ENCODE results near the gene SLC2A9. TPM values are rescaled to one million over a fixed set of nuclear protein-coding genes. Genes with fewer than 3 reads are reported as not detected.

The SLC2A9 gene
- total and polyA plus RNA-seq, 2 of the 8 experiments (the other 6 are each of a cell fraction or from before 2014, with no cell fraction given): 0.20 to 0.26 TPM

DNA sequence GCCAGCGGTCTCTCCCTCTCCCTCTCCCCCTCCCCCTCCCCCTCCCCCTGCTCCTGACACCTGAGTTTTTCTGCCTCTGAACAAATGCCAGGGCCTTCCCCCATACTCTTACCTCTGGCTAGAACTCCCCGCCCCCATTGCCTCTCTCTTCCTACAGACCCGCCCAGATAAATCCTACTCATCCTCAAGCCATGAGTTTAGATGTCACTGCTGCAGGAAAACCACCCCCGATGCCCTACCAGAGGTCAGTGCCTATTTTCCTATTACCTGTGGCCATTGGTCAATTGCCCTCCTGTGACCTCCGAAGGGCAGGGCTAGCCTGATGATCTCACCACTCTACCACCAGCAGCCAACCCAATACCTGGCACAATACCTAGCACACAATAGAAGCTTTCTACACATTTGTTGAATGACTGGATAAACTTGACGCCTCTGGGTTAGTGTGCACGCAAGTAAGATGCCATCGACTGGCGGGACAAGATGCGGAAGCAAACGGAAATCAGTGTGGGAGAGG lies 43.7 kb downstream of the SLC2A9 start:
- H3K14ac ChIP-seq (ENCODE audit: insufficient read length): no peak overlapping the region
- no peak overlapping the region for H2BK20ac ChIP-seq (ENCODE audit: low read length)
- H2BK5ac ChIP-seq (ENCODE audit: low read depth, low read length): no peak overlapping the region
- no peaks in the 10 kb centered on the region for H3K79me1 ChIP-seq (ENCODE audit: low read depth, low read length)
- POLR2A ChIA-PET (ENCODE audit: partially characterized antibody): no interaction called here
- no peak overlapping the region for H2BK120ac ChIP-seq (replicated peaks; ENCODE audit: low read depth, low read length)
- no peak overlapping the region for H3K9ac ChIP-seq (replicated peaks in 1 of 4; ENCODE audit: extremely low read depth in 1 of 4, low read depth in 3 of 4, low read length in 3 of 4)
- H4K5ac ChIP-seq (ENCODE audit: insufficient read length, low read depth, low read length): no peak overlapping the region
- H3K27me3 ChIP-seq (replicated peaks in 1 of 4; ENCODE audit: control insufficient read depth in 3 of 4, extremely low read depth in 1 of 4, insufficient read depth in 3 of 4, low read length in 3 of 4): peaks cover 3 to 10% (median 7%) of the 10 kb centered on the region in 4 experiments; a peak in 5 of 7 replicates
- H2AK5ac ChIP-seq (ENCODE audit: low read depth, low read length): no peak overlapping the region
- H2BK12ac ChIP-seq (ENCODE audit: low read depth, low read length): no peak overlapping the region
- no peak overlapping the region for H2AFZ ChIP-seq (ENCODE audit: low read length)
- peaks cover 5% of the 10 kb centered on the region; the same call in 1 of the 2 replicates for H3K23me2 ChIP-seq (ENCODE audit: low read depth, low read length)
- H3K18ac ChIP-seq (ENCODE audit: extremely low read depth, low read length): peak overlapping the region; percentile 24; the same call in 1 of the 2 replicates
- no peak overlapping the region for H3K56ac ChIP-seq (replicated peaks; ENCODE audit: insufficient read length, low read depth, low read length)
- CTCF ChIA-PET (ENCODE audit: partially characterized antibody): no interaction called here
- no peak overlapping the region for H3K23ac ChIP-seq (ENCODE audit: insufficient read length)
- no peaks in the 10 kb centered on the region for H3K36me3 ChIP-seq (ENCODE audit: control insufficient read depth in 2 of 4, insufficient read depth in 4 of 4, low read length in 3 of 4)
- no peak overlapping the region for H2BK15ac ChIP-seq (ENCODE audit: low read length)
- H3K4me3 ChIP-seq (ENCODE audit: extremely low read depth in 1 of 4, insufficient read depth in 2 of 4, low read depth in 3 of 4, low read length in 4 of 4): no peak overlapping the region
- 91% methylated on average over 10 of the region's 11 CpGs; no CpG with 5 or more reads in 1 of the 2 experiments for WGBS, 2 experiments (ENCODE audit: extremely low coverage in 1 of 2, insufficient coverage in 1 of 2, insufficient read length in 1 of 2, insufficient replicate concordance in 2 of 2, low coverage in 1 of 2, low lambda C conversion rate in 2 of 2, missing lambda C conversion rate in 1 of 2)
- H3K4me2 ChIP-seq (ENCODE audit: insufficient read depth in 1 of 2, low read depth in 2 of 2, low read length in 2 of 2): no peak overlapping the region
- FAIRE-seq (no peak), DNase-seq (ENCODE audit: low read depth in 1 of 2, low spot score in 2 of 2) (no peak)
- peaks cover 3 to 13% (median 10%) of the 10 kb centered on the region in 4 experiments for H3K4me1 ChIP-seq (replicated peaks in 1 of 4; ENCODE audit: control insufficient read depth in 3 of 4, insufficient read depth in 4 of 4, low read length in 3 of 4)
- no peak overlapping the region for H4K91ac ChIP-seq (replicated peaks; ENCODE audit: insufficient read length, low read length)
- H3K27ac ChIP-seq (ENCODE audit: low read depth, low read length): no peak overlapping the region
- H3K4ac ChIP-seq (replicated peaks; ENCODE audit: insufficient read length, low read depth, low read length): no peak overlapping the region
- peaks cover 2 to 4% of the 10 kb centered on the region in 2 experiments for H4K20me1 ChIP-seq (replicated peaks in 1 of 2; ENCODE audit: control insufficient read depth in 1 of 2, insufficient read depth in 2 of 2, low read length in 2 of 2)
- no peak overlapping the region; the same call in 1 of the 2 replicates for H4K8ac ChIP-seq (ENCODE audit: extremely low read depth, insufficient read depth, low read length)
- no peaks in the 10 kb centered on the region for H3K79me2 ChIP-seq (ENCODE audit: control insufficient read depth in 1 of 2, insufficient read depth in 2 of 2, low read length in 2 of 2)
- H3K9me3 ChIP-seq (ENCODE audit: insufficient read depth in 2 of 2, low read depth in 1 of 2, low read length in 1 of 2): no peaks in the 10 kb centered on the region
- TF ChIP-seq, protein P1, sequence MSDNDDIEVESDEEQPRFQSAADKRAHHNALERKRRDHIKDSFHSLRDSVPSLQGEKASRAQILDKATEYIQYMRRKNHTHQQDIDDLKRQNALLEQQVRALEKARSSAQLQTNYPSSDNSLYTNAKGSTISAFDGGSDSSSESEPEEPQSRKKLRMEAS (IDR thresholded peaks at IDR 0.05): no peak
- TF ChIP-seq TBP (IDR thresholded peaks at IDR 0.05; ENCODE audit: low read depth, low read length) (no peak), SP2 (IDR thresholded peaks at IDR 0.05; ENCODE audit: low read length) (no peak)
